Activated CD4-positive, alpha-beta T cell treated with anti-CD3 and anti-CD28 coated beads, Interleukin-2, amount 50 U/mL, for 24 hours (primary cell): ENCODE data around the gene PLA2G6.

Source experiments
- DNase-seq, 2 donors: peaks; one replicate each; pipeline ENCODE4 v3.0.0-alpha.2; 2020; ENCODE audit warnings: low read depth in 1 of 2, low spot score in 1 of 2

The PLA2G6 gene

DNA sequence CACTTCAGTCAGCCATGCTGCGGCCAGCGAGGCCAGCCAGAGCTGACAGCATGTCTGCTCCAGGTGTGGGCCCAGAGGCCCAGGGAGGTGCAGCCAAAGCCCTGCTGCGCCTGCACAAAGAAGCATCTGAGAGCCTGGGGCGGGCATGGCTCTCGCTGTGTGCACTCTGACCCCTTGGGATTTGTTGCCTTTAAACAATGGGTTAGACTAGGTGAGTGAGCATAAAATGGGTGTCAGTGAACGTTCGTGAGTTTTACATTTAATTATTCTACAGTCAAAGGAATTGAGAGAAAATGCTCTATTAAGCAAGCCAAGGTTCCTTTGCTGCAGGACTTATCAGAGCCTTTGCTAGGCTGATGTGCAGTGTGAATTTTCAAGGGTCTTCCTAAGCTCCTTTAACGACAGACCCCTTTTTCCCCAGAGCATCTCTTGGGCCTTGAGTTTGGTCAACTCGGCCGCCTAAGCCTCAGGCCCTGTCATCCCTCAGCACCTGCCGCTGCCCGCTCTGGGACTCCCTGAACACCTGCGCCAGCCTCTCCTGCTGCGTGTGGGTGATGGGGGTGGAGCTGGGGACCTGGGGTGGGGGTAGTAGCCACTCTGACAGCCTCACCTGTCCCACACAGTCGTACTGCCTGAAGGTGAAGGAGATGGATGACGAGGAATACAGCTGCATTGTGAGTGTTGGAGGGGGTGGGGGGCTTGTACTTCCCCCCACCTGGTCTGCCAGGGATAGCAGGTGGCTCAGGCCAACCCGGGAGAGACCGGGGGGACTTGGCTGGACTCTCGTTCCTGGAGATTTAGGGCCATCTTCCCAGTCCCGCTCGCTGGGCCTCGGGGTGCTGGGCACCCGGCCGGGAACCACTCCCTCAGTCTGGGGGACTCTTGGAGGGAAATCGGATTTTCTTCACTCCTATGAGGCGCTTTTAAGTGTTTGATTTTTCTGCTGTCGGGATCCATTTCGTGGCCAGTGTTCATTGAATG lies 108.2 kb downstream of the PLA2G6 start:
- DNase-seq = no peak

DNA sequence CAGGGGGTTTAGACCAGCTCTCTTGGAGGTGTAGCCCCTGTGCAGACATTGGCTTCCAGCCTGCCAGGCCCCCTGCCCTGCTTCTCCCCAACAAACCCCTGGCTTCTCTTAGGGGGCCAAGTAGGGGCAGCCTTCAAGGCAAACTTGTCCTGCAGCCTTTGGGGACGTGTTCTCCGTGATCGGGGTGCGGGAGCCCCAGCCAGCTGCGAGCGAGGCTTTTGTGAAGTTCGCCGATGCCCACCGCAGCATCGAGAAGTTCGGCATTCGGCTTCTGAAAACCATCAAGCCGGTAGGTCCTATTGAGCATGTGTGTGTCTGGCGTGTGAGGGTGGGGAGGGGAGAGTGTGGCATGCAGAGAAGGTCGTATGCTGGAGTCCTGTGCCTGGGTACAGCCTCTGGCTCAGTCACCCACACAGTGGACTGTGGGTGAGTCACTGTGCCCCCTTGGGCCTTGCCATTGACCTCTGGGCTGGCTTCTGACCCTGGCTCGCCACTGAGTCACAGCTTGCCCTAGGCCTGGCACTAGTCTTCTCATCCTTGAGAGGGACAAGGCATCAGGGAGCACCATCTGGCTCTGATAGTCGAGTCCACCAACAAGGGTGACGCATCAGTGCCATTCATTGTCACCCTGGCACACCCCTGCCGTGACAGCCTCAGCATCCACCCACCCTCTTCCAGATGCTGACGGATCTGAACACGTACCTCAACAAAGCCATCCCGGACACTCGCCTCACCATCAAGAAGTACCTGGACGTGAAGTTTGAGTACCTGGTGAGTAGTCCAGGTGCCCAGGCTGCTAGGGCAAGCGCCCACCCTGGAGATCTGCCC lies 109.1 kb downstream of the PLA2G6 start:
- no peak for DNase-seq

DNA sequence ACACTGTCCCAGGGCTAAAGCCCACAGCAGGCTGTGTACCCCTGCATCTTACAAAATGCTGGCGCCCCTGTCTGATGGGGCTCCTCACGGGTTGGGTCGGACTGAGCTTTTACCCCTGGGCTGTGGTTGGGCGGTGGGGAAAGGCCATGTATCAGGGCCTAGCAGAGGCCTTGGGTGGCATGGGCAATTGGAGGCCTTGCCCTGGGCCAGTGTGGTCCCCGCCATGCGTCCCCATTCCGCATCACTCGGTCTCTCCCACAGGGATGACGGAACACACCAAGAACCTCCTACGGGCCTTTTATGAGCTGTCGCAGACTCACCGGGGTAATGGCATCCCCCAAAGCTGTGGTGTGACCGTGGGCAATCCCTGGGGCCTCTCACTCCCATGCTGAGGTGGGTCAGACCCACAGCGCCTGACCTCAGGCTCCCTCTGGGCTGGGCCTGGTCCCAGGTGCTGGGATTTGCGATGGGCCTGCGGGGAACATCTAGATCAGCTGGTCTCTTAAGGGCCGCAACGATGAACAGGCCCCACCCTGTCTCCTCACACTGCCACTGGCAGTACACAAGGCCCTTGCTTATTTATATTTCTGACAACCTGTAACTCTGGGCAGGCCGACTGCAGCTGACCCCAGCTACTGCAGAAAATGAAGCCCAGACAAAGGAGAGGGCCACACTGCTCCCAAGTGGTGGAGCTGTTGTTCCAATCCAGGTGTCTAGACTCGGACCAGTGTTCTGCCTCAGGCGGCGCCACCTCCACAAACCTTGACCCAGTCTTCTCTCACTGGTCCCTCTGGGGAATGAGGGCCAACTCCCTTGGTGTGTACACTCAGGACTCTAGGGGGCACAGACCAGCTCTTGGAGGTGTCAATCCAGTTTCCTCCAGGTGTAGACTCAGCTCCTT lies 110.0 kb downstream of the PLA2G6 start:
- no peak for DNase-seq

DNA sequence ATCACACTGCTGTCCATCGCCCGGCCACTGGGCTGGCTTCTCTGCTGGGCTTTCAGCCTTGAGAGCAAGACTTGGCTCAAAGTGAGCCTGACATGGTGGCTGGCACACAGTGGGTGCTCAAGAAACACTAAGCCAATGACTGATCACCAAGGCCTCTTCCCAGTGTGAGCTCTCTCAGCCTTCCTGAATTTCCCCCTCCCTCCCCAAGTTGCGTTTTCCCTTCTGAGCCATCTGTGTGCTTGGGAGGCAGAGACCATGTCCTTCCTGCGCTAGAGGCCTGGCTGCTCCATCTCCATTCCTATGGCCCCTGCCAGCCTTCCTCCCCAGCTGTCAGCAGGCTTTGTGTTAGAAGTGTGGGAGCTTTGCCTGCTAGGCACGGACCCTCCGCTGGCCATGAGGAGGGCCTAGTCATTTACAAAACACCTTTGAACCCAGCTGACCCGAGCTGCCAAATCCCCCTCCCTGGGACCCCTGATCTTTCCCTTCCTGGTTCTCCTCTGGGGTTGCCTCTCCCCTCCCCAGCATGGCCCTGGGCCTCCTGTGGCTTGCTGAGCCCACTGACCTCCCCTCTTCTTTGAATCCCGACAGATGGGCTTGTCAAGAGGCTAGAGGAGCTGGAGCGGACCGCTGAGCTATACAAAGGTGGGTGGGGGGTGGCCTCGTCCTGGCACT lies 111.2 kb downstream of the PLA2G6 start:
- no peak for DNase-seq

DNA sequence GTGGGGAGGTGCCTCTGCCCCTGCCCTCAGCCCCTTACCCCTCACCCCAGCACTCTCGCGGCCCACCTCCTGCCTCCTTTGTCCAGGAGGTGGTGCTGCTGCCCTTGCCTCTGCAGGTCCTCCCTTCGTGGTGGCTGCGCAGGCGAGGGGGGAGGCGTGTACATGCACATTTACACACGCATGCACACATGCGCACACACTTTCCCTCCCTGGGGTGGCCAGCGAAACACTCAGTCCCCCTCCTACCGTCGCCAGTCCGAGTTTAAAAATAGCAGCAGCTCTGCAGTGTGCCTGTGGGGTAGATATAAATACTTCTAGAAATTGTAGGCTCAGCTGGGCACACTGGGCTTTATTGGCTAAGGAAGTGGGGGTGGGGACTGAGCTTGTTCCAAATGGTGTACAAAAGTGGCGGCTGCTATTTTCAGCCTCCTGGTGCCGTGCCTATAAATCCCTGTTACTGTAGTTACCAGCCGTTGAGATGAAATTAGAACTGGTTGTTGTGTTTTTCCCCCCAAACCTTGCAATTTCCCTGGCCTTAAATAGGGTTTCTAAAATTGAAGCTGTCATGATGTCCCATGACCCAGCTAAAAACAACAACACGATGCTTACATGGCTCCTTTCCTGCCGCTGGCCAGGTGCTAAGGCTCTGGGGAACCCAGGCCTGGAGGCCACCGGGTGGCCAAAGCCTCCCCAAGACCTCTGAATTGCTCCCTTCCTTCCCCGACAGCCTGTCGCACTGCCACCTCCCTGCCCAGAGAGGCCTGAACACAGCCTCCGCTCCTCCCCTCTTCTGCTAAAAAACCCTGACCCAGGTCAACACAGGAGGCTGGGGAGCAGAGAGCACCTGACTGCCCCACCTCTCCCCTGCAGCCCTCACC lies 112.0 kb downstream of the PLA2G6 start:
- DNase-seq = no peak

DNA sequence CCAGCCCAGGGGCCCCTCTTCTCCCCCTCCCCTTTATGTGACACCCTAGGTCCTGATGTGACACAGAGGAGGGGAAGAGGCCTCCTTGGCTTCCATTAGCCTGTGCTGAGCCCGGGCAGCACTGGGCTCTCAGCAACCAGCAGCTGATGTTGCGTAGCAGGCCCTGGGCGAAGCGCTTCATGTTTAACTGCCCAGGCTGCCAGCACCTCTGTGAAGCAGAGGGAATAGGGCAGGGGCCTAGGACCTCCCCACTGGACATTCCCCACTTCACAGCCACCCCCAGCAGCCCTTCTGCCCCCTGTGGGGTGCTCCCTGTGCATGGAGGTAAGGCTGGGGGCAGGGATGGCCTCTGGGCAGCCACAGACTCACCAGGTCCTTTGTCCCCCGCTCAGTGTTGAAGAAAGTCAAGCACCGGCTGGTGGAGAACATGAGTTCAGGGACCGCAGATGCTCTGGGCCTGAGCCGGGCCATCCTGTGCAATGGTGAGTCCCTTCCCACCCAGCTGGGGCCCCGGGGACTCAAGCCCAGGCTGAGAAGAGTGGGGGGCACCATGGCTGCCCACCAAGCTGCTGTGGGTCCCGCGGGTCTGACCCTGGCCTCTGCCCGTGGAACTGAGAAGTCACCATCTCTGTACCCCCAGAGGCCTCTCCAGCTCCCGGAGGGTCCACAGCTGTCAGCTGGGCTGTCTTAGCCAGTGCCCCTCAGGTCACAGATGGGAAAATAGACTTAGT lies 112.8 kb downstream of the PLA2G6 start:
- DNase-seq = no peak

DNA sequence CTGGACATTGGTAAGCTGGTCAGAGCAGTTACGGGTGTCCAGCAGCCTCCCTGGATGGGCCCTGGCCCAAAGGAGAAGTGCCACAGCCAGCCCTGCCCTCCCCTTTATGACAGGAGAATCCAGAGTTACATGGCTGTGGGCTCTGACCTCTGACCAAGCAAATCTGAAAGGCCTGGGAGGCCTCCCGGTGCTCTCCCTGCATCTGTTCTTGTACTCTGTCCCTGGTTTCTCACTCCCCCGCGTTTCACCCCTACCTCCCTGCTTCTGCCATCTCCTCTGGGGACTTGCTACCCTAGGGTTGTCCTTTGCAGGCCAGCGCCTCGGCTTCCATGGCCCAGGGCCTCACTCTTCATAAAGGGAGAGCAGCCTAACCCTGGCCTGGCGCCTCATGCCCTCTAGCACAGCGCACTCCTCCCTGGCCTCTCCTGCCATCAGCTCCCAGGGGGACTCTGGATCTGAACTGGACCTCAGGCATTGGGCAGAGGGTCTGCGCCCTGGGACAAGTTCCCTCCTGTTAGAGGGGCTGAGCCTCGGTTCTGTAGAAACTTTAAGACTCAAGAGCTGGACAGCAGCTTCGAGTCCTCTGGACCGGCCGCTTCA lies 113.8 kb downstream of the PLA2G6 start:
- DNase-seq = no peak

DNA sequence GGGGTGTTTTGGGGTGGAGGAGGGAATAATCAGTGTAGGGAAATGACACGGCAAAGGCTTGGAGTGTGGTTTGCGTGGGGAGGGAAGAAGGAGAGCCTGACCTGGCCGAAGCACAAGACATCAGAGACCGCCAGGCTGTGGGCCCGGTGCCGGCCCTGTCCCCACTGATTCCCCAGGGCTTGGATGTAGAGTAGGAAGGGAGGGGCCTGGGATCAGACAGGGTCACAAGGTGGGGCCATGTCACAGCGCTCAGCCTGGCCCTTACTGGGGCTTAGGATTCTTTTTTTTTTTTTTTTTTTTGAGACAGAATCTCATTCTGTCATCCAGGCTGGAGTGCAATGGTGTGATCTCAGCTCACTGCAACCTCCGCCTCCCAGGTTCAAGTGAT lies 114.6 kb downstream of the PLA2G6 start:
- DNase-seq = no peak

DNA sequence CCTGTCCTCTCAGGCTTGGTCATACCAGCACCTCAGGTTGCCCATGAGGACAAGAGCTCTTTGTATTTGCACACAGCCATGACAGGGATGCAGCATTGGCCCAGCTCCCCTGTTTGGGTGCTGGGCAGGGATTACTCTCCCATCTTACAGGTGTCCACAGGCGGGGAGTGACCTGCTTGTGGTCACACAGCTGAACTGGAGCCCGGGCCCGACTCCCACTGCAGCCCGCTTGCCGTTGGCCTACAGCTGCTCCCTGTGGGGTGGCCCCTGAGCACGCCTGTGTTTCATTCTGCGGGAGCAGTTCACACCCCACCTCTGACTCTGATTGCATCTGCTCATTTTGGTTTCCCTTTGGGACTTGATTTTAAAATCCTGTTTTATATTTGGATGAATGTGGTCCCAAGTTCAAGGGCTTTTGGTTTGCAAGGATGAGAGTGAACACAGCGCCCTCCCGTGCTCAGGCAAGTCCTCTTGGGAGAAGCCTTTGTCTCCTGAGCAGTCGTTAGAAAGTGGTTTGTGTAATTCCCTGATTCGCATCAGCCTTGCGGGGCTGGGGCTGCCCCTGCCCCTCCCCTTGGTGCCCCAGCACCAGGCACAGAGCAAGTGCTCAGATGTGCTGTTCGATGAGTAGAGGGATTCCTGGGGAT lies 115.1 kb downstream of the PLA2G6 start:
- DNase-seq = no peak

- no peak for DNase-seq
Measured at GRCh38 chr22:38065539-38065938, 116.1 kb downstream of the PLA2G6 start.

DNA sequence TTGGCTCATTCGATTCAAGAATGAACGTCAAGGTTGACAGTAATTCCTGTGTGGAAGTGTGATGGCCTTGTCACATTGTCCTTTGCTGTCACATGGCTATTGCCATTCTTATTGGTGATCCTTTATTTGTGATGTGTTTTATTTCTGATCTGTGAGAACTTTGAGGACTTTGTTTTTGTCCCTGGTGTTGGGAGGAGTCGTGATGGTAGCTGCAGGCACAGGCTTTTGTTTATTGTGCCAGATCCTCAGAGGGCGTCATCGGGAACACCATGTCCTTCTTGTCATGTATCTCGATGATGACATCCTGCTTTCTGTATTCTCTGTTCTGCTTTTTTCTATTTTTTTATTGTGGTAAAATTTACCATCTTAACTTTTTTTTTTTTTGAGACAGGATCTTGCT lies 118.8 kb downstream of the PLA2G6 start:
- no peak for DNase-seq
